K562 (cell line): Measurements from ENCODE around the gene PLEKHH2. TPM values are rescaled to one million over a fixed set of nuclear protein-coding genes. Genes with fewer than 3 reads are reported as not detected.

ENCODE experiments used
- ATAC-seq: fragments of 200-7000 bp; cut with Tn5 transposase; 3 replicates; pipeline ENCODE4 v1.9.1; 2020; ENCODE audit warnings: moderate library complexity
- BruUV-seq: library from RNA; stranded (reverse); fragments of 400-500 nt; replicated peaks from 2 replicates; lab custom pipeline; 2021; lab: Mats Ljungman, UMichigan
- CTCF ChIA-PET: fragments of 300-600 bp; formaldehyde crosslinking; extraction: SDS; loops from one replicate; lab custom pipeline; 2021; ENCODE audit warnings: low intra/inter-chr PET ratio; lab: Yijun Ruan, JAX
- POLR2A ChIA-PET: fragments of 300-600, 350-650 bp; sonication (Branson Sonifier 250); formaldehyde crosslinking; extraction: SDS; loops from one replicate; lab custom pipeline; 2021; ENCODE audit warnings: antibody characterized with exemption, inconsistent platforms; lab: Yijun Ruan, JAX
- DNase-seq, 4 experiments: peaks; one replicate each; pipeline versions ENCODE4 v3.0.0 to v3.0.0-alpha.2; 2011 to 2018; ENCODE audit warnings: low spot score in 3 of 4, mixed read lengths in 3 of 4; ENCODE audit errors: extremely low read depth in 1 of 4
- FAIRE-seq: peaks from 2 replicates; lab custom pipeline; 2011; peaks lifted over from hg19 to GRCh38; lab: Jason Lieb, UNC
- H2AFZ ChIP-seq: 2 replicates; pipeline ENCODE4 v1.6.0; 2011; ENCODE audit warnings: low read depth, low read length, control low read depth, inconsistent platforms
- H3K27ac ChIP-seq: fragments of 200-600 bp; 3 replicates; pipeline ENCODE4 v1.8.0; 2011; ENCODE audit warnings: low read depth, mild to moderate bottlenecking, control low read depth, inconsistent platforms, low read length, moderate library complexity, mixed read lengths; ENCODE audit errors: extremely low read depth
- H3K27me3 ChIP-seq, 2 experiments: fragments of 300-600 bp in 1 of 2; 2 replicates in 1 of 2; 3 replicates in 1 of 2; pipeline versions ENCODE4 v1.6.0 to v1.8.0; 2011; ENCODE audit warnings: inconsistent platforms in 2 of 2, low read length in 2 of 2, mild to moderate bottlenecking in 1 of 2, mixed read lengths in 1 of 2, moderate library complexity in 1 of 2; ENCODE audit not compliant: control insufficient read depth in 2 of 2, insufficient read depth in 2 of 2
- H3K36me3 ChIP-seq: fragments of 300-600 bp; 3 replicates; pipeline ENCODE4 v1.8.0; 2011; ENCODE audit warnings: mild to moderate bottlenecking, low read length, inconsistent platforms; ENCODE audit not compliant: control insufficient read depth, insufficient read depth
- H3K4me1 ChIP-seq, 2 experiments: fragments of 200-600 bp in 1 of 2; replicated peaks in 1 of 2; 2 replicates in 1 of 2; 3 replicates in 1 of 2; pipeline versions ENCODE4 v1.5.1 to v1.8.0; 2011; ENCODE audit warnings: inconsistent platforms in 2 of 2, low read length in 2 of 2, mild to moderate bottlenecking in 1 of 2, mixed read lengths in 1 of 2, moderate library complexity in 1 of 2; ENCODE audit not compliant: control insufficient read depth in 2 of 2, insufficient read depth in 2 of 2
- H3K4me2 ChIP-seq: 2 replicates; pipeline ENCODE4 v1.6.1; 2011; ENCODE audit warnings: low read length, control low read depth, inconsistent platforms, mixed read lengths; ENCODE audit not compliant: insufficient read depth
- H3K4me3 ChIP-seq: fragments of 200-600 bp; sonication (generic), shearing (Covaris generic); 2 replicates; pipeline ENCODE4 v1.5.1; 2016; ENCODE audit warnings: control low read depth, inconsistent platforms
- H3K79me2 ChIP-seq: fragments of 200-600 bp; 3 replicates; pipeline ENCODE4 v1.8.0; 2011; ENCODE audit warnings: low read length, inconsistent platforms; ENCODE audit not compliant: control insufficient read depth, insufficient read depth
- H3K9ac ChIP-seq, 2 experiments: 2 replicates each; pipeline versions ENCODE4 v1.6.0 to v1.6.1; 2011; ENCODE audit warnings: low read depth in 2 of 2, low read length in 2 of 2, control low read depth in 1 of 2, inconsistent platforms in 1 of 2, mild to moderate bottlenecking in 1 of 2, mixed read lengths in 1 of 2; ENCODE audit not compliant: insufficient read depth in 1 of 2
- H3K9me1 ChIP-seq: one replicate; pipeline ENCODE4 v1.6.0; 2011; ENCODE audit warnings: inconsistent platforms, mild to moderate bottlenecking, low read length, moderate library complexity; ENCODE audit not compliant: control insufficient read depth, insufficient read depth
- H3K9me3 ChIP-seq: replicated peaks from 2 replicates; pipeline ENCODE4 v1.5.1; 2011; ENCODE audit warnings: low read depth, low read length, inconsistent platforms; ENCODE audit not compliant: control insufficient read depth, insufficient read depth
- H4K20me1 ChIP-seq: replicated peaks from 2 replicates; pipeline ENCODE4 v1.6.1; 2011; ENCODE audit warnings: low read length, inconsistent platforms, mixed read lengths; ENCODE audit not compliant: control insufficient read depth, insufficient read depth
- ARID3B ChIP-seq: fragments of 250-450 bp; sonication (Bioruptor Pico); IDR thresholded peaks from 2 replicates; pipeline ENCODE4 v1.4.0; 2020; ENCODE audit warnings: borderline replicate concordance
- ATF3 ChIP-seq, 2 experiments: fragments of 450-650 bp in 1 of 2; sonication (generic) in 1 of 2; formaldehyde crosslinking in 1 of 2; IDR thresholded peaks in 1 of 2; conservative IDR thresholded peaks in 1 of 2; 2 replicates each; pipeline versions ENCODE4 v1.6.1 to v1.8.1; 2016 to 2023; ENCODE audit warnings: mild to moderate bottlenecking in 2 of 2, moderate library complexity in 2 of 2, inconsistent platforms in 1 of 2, missing genetic modification reagents in 1 of 2
- CREB3L1 ChIP-seq: fragments of 450-650 bp; IDR thresholded peaks from 2 replicates; pipeline ENCODE4 v1.6.1; 2014; ENCODE audit warnings: low read depth, mild to moderate bottlenecking, moderate library complexity, borderline replicate concordance
- CREM ChIP-seq: IDR thresholded peaks from 2 replicates; pipeline ENCODE4 v1.6.1; 2014; ENCODE audit warnings: antibody characterized with exemption, low read depth
- ELF1 ChIP-seq: fragments of 200-800 bp; sonication (Bioruptor generic); IDR thresholded peaks from 2 replicates; pipeline ENCODE4 v1.6.1; 2016; ENCODE audit warnings: missing genetic modification characterization, missing compliant biosample characterization
- JUND ChIP-seq, 2 experiments: IDR thresholded peaks; 2 replicates in 1 of 2; 3 replicates in 1 of 2; pipeline ENCODE4 v1.6.1; 2011; ENCODE audit warnings: borderline replicate concordance in 2 of 2, low read depth in 2 of 2, low read length in 2 of 2, improper control_type of control experiment in 1 of 2, missing biosample characterization in 1 of 2, missing genetic modification characterization in 1 of 2, missing genetic modification reagents in 1 of 2
- PRMT5 ChIP-seq: sonication (generic); formaldehyde crosslinking; IDR thresholded peaks from 2 replicates; pipeline ENCODE4 v1.5.0; 2020; ENCODE audit warnings: missing genetic modification reagents
- STAT5A ChIP-seq: IDR thresholded peaks from 2 replicates; pipeline ENCODE4 v1.6.1; 2012; ENCODE audit warnings: low read length, inconsistent platforms, borderline replicate concordance
- ZNF586 ChIP-seq: fragments of 450-650 bp; formaldehyde crosslinking; conservative IDR thresholded peaks from 2 replicates; pipeline ENCODE4 v1.4.0; 2020; ENCODE audit warnings: mild to moderate bottlenecking, moderate library complexity
- WGBS: fragments of 100-300 bp; shearing (Covaris generic); methylation state at CpG from one replicate; pipeline ENCODE4 v1.1.6; 2016; ENCODE audit warnings: low coverage, mixed read lengths; ENCODE audit not compliant: insufficient coverage; ENCODE audit errors: missing lambda C conversion rate; 5-methylcytosine and 5-hydroxymethylcytosine counted together
- in situ Hi-C: fragments of 300-500 bp; cut with MboI; formaldehyde crosslinking; loops from 4 replicates; pipeline ENCODE4 v1.15.0; 2018; ENCODE audit warnings: inconsistent platforms, mixed read lengths
- intact Hi-C: fragments of 100-400 bp; cut with micrococcal nuclease; formaldehyde crosslinking; loops from 2 replicates; pipeline ENCODE4 v1.14.2; 2022
- polyA plus RNA-seq, 8 experiments: library from polyadenylated mRNA; depleted of rRNA in 4 of 8; stranded (reverse) in 5 of 8; unstranded in 3 of 8; fragments of >200 nt; fragmentation: Nextera tagmentation in 2 of 8; fragmentation: Illumina TruSeq in 1 of 8; extraction: Ambion mirVana in 2 of 8; extraction: Trizol in 1 of 8; gene quantifications; 2 replicates each; pipeline versions ENCODE4 v1.2.1 to v1.2.3, GENCODE V29; 2011 to 2014; ENCODE audit warnings: inconsistent platforms in 1 of 8, missing spikeins in 1 of 8
- total RNA-seq, 7 experiments: library from RNA; depleted of rRNA in 6 of 7; stranded (reverse); fragments of >200 nt in 6 of 7; fragmentation: Illumina TruSeq in 2 of 7; extraction: Trizol in 2 of 7; gene quantifications; 2 replicates each; pipeline versions ENCODE4 v1.2.1 to v1.2.3, GENCODE V29; 2011 to 2021; ENCODE audit warnings: low replicate concordance in 1 of 7

The PLEKHH2 gene
- total and polyA plus RNA-seq, 9 of the 15 experiments (the other 6 are each of a cell fraction or from before 2014, with no cell fraction given), result 0.77 to 13.5 (median 2.7) TPM

DNA sequence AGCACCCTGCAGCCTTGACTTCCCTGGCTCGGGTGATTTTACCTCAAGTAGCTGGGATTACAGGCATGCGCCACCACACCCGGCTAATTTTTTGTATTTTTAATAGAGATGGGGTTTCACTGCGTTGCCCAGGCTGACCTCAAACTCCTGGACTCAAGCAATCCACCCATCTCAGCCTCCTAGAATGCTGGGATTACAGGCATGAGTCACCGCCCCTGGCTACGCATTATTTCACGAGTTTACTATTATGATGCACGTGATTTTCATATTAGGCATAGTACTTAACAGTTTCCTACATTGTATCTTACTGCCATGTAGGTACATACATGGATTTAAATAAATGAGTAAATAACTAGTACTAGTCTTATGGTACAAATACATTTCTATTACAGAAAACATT is 141.2 kb downstream of the PLEKHH2 start:
- FAIRE-seq (no peak), DNase-seq (no peak), ATAC-seq (no peak)
- Histone ChIP-seq H3K27me3 (no peaks in the 10 kb centered on the region), H3K9ac (no peak overlapping the region), H3K4me2 (no peak overlapping the region), H3K9me3 (no peaks in the 10 kb centered on the region), H3K4me1 (peaks cover 0 to 2% of the 10 kb centered on the region in 2 experiments; a peak in 2 of 5 replicates), H3K36me3 (0 out of 3 replicates have a peak, but pooled peaks cover 5% of the 10 kb centered on the region), H2AFZ (no peak overlapping the region), H3K4me3 (no peak overlapping the region)
- in situ Hi-C loops (no loop called here), intact Hi-C loops (loop anchor here (10.0 kb wide), 1 partner anchor 143 kb away; the partner anchor contains the start of gene PLEKHH2)
- 73% methylated on average over 8 of the region's 8 CpGs for WGBS
- CTCF ChIA-PET, result no interaction called here
- no TSS peak for BruUV-seq
- POLR2A ChIA-PET, result no interaction called here
- TF ChIP-seq CREB3L1, result no peak
- no peak for TF ChIP-seq PRMT5 (CRISPR knock-in tag)
- no peak for TF ChIP-seq ARID3B (CRISPR knock-in tag)
- TF ChIP-seq JUND (IDR thresholded peaks at IDR 0.05; ENCODE audit: borderline replicate concordance, low read depth, low read length), result peak; percentile 23; the same call in 1 of the 2 replicates
- TF ChIP-seq JUND (tag; IDR thresholded peaks at IDR 0.05; ENCODE audit: borderline replicate concordance, low read depth, low read length), result no peak
- TF ChIP-seq CREM, result no peak
- TF ChIP-seq ZNF586 (CRISPR knock-in tag), result no peak
- TF ChIP-seq ATF3 (IDR thresholded peaks at IDR 0.05), result peak; percentile 52
- no peak for TF ChIP-seq ATF3 (CRISPR knock-in tag; conservative IDR thresholded peaks at IDR 0.05)
- no peak for TF ChIP-seq STAT5A
- TF ChIP-seq ELF1 (tag), result no peak
- TF ChIP-seq, all 486 proteins: peak for 2
- Histone ChIP-seq H3K79me2 (peaks cover 9% of the 10 kb centered on the region; the same call in 1 of the 3 replicates), H3K27ac (no peak overlapping the region), H3K9me1 (no peaks in the 10 kb centered on the region), H4K20me1 (no peaks in the 10 kb centered on the region)
